Measurements from ENCODE around the gene DENND4A. TPM values are rescaled to one million over a fixed set of nuclear protein-coding genes. Genes with fewer than 3 reads are reported as not detected.

Gene DENND4A
- total RNA-seq, 1 experiment from 2014 or later = 16.9 TPM

DNA sequence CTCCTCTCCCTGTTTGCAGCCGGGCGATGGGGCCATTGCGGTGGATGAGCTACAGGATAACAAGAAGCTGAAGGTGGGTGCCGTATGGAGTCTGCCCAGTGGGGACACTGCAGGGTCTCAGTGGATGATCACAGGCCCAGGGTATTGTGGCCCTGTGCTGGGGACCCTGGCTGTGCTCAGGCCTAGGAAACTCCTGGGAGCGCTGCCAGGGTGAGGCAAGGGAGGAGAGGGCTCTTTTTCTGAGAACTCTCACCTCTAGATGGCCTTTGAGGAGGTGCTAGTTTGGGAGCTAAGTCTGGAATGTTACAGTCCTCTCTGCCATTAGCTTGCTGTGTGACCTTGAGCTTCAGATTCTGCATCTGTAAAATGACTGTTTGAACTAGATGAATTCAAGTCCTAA is 154.0 kb downstream of the DENND4A start:
- Mint-ChIP-seq H3K4me1 (ENCODE audit: insufficient read depth, unreplicated experiment) (peaks cover 20% of the 10 kb centered on the region), H3K9me3 (ENCODE audit: unreplicated experiment) (no peaks in the 10 kb centered on the region), H3K36me3 (ENCODE audit: insufficient read depth, unreplicated experiment) (no peaks in the 10 kb centered on the region), H3K4me3 (ENCODE audit: unreplicated experiment) (no peak overlapping the region), H3K27me3 (ENCODE audit: insufficient read depth, unreplicated experiment) (no peaks in the 10 kb centered on the region), H3K27ac (ENCODE audit: low read depth, unreplicated experiment) (no peak overlapping the region)
- BruUV-seq (replicated peaks) = no TSS peak
- intact Hi-C loops (cut with micrococcal nuclease) = loop anchor here (1.0 to 5.0 kb wide), 3 partner anchors 191 to 324 kb away; no protein-coding TSS in a partner anchor
- no peak for DNase-seq (ENCODE audit: unreplicated experiment)
- ChIA-PET CTCF (interaction anchor here (0.6 to 3.8 kb wide), 32 partner anchors 8 to 1971 kb away, joined by 3 to 24 read pairs (median 4); partner anchors contain the start of genes RAB11A and SLC24A1), POLR2A (interaction anchor here (0.7 to 1.0 kb wide), 5 partner anchors 27 to 779 kb away, joined by 3 to 5 read pairs (median 3); partner anchors contain the start of gene INTS14)
- TF ChIP-seq, protein P1, sequence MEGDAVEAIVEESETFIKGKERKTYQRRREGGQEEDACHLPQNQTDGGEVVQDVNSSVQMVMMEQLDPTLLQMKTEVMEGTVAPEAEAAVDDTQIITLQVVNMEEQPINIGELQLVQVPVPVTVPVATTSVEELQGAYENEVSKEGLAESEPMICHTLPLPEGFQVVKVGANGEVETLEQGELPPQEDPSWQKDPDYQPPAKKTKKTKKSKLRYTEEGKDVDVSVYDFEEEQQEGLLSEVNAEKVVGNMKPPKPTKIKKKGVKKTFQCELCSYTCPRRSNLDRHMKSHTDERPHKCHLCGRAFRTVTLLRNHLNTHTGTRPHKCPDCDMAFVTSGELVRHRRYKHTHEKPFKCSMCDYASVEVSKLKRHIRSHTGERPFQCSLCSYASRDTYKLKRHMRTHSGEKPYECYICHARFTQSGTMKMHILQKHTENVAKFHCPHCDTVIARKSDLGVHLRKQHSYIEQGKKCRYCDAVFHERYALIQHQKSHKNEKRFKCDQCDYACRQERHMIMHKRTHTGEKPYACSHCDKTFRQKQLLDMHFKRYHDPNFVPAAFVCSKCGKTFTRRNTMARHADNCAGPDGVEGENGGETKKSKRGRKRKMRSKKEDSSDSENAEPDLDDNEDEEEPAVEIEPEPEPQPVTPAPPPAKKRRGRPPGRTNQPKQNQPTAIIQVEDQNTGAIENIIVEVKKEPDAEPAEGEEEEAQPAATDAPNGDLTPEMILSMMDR (IDR thresholded peaks at IDR 0.05; ENCODE audit: unreplicated experiment) = no peak

GRCh38 chr15:65634356-65634755 is 157.7 kb downstream of the DENND4A start:
- H3K27me3 Mint-ChIP-seq (ENCODE audit: insufficient read depth, unreplicated experiment) = no peaks in the 10 kb centered on the region
- intact Hi-C loops (cut with micrococcal nuclease) = no loop called here
- ChIA-PET CTCF (no interaction called here), POLR2A (interaction anchor here (0.6 to 2.0 kb wide), 2 partner anchors 22 to 326 kb away, joined by 3 to 9 read pairs; partner anchors contain the start of gene INTS14)
- no peaks in the 10 kb centered on the region for H3K9me3 Mint-ChIP-seq (ENCODE audit: unreplicated experiment)
- H3K4me1 Mint-ChIP-seq (ENCODE audit: insufficient read depth, unreplicated experiment) = peaks cover 20% of the 10 kb centered on the region
- BruUV-seq (replicated peaks) = no TSS peak
- peak overlapping the region; percentile 46 for H3K27ac Mint-ChIP-seq (ENCODE audit: low read depth, unreplicated experiment)
- H3K4me3 Mint-ChIP-seq (ENCODE audit: unreplicated experiment) = no peak overlapping the region
- TF ChIP-seq, protein P1 (IDR thresholded peaks at IDR 0.05; ENCODE audit: unreplicated experiment) = no peak
- H3K36me3 Mint-ChIP-seq (ENCODE audit: insufficient read depth, unreplicated experiment) = no peaks in the 10 kb centered on the region
- peak; percentile 58 for DNase-seq (ENCODE audit: unreplicated experiment)

DNA sequence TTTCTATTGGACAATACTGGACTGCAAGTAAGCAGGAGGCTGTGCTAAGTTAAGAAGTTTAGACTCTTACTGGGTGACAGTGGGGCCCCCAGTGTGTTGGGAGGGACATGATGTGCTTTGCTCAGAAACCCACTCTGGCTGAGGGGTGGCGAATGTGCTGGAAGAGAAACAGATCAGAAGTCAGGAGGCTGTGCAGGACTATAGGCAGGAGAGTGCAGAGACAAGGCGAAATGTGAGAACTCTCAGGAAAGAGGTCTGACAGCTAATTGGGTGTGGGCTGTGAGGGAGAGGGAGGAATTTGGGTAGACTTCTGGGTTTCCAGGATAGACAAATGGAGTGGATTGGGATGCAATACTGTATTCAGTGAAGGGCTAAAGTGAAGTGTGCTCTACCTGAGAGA is 158.3 kb downstream of the DENND4A start:
- BruUV-seq (replicated peaks) = no TSS peak
- no peak for DNase-seq (ENCODE audit: unreplicated experiment)
- no peaks in the 10 kb centered on the region for H3K9me3 Mint-ChIP-seq (ENCODE audit: unreplicated experiment)
- H3K27ac Mint-ChIP-seq (ENCODE audit: low read depth, unreplicated experiment) = peak overlapping the region; percentile 46
- peaks cover 16% of the 10 kb centered on the region for H3K4me1 Mint-ChIP-seq (ENCODE audit: insufficient read depth, unreplicated experiment)
- TF ChIP-seq, protein P1 (IDR thresholded peaks at IDR 0.05; ENCODE audit: unreplicated experiment) = no peak
- ChIA-PET POLR2A (interaction anchor here (0.6 to 2.0 kb wide), 2 partner anchors 22 to 325 kb away, joined by 3 to 9 read pairs; partner anchors contain the start of gene INTS14), CTCF (no interaction called here)
- intact Hi-C loops (cut with micrococcal nuclease) = no loop called here
- H3K4me3 Mint-ChIP-seq (ENCODE audit: unreplicated experiment) = no peak overlapping the region
- H3K27me3 Mint-ChIP-seq (ENCODE audit: insufficient read depth, unreplicated experiment) = no peaks in the 10 kb centered on the region
- H3K36me3 Mint-ChIP-seq (ENCODE audit: insufficient read depth, unreplicated experiment) = no peaks in the 10 kb centered on the region

DNA sequence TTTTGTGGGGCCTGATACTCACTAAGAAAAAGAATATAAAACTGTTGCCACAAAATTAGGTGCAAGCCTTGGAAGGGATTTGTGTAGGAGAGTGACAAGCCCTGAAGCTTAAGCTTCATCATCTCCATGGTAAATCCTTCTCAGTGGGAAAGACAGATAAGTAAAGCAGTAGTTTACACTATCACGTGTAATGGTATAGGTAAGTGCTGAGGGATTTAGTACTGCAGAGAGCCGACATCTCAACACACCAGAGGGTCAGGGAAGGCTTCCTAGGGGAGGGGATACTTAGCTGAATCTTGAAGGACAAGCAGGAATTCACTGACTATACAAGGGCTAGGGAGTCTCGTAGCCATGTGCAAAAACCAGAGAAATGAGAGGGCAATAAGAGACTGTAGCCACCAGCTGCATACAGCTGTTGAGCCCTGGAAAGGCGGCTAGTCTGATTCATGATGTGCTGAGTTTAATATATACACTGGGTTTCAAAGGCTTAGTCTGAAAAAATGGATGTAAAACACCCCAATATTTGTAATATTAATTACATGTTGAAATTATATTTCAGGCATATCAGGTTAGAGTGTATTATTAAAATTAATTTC is 159.2 kb downstream of the DENND4A start:
- intact Hi-C loops (cut with micrococcal nuclease) = no loop called here
- H3K4me3 Mint-ChIP-seq (ENCODE audit: unreplicated experiment) = no peak overlapping the region
- no peaks in the 10 kb centered on the region for H3K27me3 Mint-ChIP-seq (ENCODE audit: insufficient read depth, unreplicated experiment)
- H3K27ac Mint-ChIP-seq (ENCODE audit: low read depth, unreplicated experiment) = no peak overlapping the region
- H3K9me3 Mint-ChIP-seq (ENCODE audit: unreplicated experiment) = no peaks in the 10 kb centered on the region
- TF ChIP-seq, protein P1 (IDR thresholded peaks at IDR 0.05; ENCODE audit: unreplicated experiment) = no peak
- POLR2A ChIA-PET = interaction anchor here (0.6 to 1.7 kb wide), 3 partner anchors 22 to 869 kb away, joined by 3 to 6 read pairs (median 3); partner anchors contain the start of gene INTS14
- peaks cover 11% of the 10 kb centered on the region for H3K4me1 Mint-ChIP-seq (ENCODE audit: insufficient read depth, unreplicated experiment)
- BruUV-seq (replicated peaks) = no TSS peak
- CTCF ChIA-PET = interaction anchor here (1.0 kb wide), 1 partner anchor 22 kb away, joined by 5 read pairs; the partner anchor contains the start of gene INTS14
- no peak for DNase-seq (ENCODE audit: unreplicated experiment)
- H3K36me3 Mint-ChIP-seq (ENCODE audit: insufficient read depth, unreplicated experiment) = no peaks in the 10 kb centered on the region
